HG02885 (cell line): ENCODE data around the gene PARD6G.

ENCODE experiments used
- ATAC-seq: cut with Tn5 transposase; IDR thresholded peaks from one replicate; pipeline ENCODE4 v1.9.1; 2021; ENCODE audit warnings: mild to moderate bottlenecking; ENCODE audit not compliant: unreplicated experiment, poor library complexity

Gene PARD6G

DNA sequence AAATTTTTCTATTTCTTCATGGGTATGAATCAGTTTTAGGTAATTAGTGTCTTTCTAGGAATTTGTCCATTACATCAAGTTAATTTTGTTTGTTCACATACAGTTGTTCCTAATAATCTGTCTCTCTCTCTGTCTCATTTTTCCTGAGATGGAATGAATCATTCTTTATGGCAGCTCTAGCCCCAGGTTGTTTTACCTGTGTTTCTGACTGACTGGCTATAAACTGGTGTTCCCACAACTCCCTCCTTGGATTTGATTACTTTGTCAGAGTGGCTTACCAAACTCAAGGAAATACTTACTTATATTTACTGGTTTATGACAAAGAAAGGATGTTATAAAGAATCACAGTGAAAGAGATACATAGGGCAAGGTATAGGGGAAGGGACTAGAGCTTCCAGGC lies 123.2 kb downstream of the PARD6G start:
- no peak for ATAC-seq

DNA sequence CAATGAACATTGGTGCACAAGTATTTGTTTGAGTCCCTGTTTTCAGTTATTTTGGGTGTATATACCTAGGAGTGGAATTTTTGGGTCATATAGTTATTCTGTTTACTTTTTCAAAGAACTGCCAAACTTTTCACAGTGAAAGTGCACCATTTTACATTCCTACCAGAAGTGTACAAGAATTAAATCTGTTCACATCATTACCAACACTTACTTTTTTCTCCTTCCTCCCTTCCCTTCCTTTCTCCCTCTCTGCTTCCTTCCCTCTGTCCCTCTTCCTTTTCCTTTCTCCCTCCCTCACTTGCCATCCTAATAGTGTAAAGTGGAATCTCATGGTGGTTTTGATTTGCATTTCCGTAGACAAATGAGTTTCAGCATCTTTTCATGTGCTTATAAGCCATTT lies 126.4 kb downstream of the PARD6G start:
- ATAC-seq: no peak

DNA sequence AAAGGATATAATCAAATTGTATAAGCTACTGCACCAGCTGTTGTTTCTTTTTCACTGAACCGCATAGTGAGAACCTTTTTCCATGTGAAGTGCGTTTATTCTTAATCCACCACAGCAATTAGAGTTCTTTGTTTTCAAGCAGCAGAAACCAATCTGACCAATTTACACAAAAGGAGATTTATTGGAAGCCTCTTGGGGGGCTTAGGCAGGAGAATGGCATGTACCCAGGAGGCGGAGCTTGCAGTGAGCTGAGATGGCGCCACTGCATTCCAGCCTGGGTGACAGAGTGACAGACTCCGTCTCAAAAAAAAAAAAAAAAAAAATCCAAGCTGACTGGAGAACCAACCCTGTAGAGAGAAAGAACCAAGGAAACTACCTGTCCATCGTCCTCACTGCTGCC lies 128.2 kb downstream of the PARD6G start:
- ATAC-seq: no peak

DNA sequence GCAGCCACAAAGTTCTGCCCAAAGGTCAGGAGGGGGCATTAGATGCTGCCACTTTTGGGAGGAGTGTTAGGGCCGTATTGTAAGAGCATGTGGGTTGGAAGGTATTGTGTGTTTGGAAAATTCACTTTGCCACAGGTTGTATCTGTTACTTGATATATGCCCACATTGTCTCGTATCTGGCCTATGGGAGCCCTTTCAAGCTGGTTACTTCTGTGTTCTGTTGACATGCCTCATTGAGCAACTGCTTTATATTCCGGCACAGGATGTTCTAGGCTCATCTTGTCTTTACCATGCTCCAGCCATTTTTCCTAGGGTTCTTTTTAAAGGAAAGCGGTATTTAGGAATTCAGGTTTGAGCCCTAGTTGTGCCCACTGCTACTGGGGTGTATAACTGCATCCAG lies 132.3 kb downstream of the PARD6G start:
- no peak for ATAC-seq

DNA sequence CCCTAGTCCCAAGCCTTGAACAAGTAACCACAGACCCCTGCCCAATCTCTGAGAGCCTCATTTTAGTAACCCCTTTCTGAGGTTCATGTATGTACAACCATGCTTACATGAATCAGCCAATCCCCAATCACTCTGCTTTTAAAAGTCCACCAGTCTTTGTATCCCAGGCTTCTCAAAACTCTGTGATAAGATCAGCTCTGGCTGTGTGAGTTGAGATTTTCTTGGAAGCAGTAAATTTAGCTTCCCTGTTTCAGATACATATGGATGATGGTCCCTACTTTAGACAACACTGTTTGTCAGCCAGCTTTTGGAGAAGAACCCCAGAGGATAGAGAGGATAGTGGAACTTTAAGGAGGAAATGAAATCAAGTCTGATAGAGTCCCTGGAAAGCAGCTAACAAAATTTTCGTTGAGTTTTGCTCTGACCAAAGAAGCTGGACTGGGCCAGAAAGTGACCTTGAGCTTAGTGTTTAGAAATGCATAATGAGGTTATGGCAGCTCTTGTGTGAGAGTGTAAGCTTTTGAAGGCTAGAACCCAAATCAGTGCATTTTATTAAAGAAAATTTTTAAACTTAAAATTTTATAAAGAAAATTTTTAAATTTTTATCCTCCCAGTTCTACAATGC lies 134.6 kb downstream of the PARD6G start:
- no peak for ATAC-seq

DNA sequence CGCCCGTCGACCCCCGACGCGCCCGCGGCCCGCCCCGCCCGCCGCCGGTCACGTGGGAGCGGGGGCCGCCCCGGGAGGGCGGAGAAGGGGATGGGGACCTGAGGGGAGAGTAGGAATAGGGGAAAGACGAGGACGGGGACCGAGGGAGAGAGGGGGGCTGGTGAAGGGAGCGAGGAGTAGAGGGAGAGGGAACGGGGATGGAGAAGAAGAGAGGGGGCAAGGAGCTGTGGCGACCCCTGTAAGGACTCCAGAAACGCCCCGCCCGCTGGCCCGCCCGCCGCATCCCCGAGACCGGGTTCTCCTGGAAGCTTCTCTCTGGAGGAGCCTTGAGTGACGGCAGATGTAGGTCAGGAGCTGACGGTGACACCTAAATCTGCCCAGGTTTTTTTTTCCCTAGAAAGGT lies 137.6 kb downstream of the PARD6G start:
- peak; percentile 37 for ATAC-seq

DNA sequence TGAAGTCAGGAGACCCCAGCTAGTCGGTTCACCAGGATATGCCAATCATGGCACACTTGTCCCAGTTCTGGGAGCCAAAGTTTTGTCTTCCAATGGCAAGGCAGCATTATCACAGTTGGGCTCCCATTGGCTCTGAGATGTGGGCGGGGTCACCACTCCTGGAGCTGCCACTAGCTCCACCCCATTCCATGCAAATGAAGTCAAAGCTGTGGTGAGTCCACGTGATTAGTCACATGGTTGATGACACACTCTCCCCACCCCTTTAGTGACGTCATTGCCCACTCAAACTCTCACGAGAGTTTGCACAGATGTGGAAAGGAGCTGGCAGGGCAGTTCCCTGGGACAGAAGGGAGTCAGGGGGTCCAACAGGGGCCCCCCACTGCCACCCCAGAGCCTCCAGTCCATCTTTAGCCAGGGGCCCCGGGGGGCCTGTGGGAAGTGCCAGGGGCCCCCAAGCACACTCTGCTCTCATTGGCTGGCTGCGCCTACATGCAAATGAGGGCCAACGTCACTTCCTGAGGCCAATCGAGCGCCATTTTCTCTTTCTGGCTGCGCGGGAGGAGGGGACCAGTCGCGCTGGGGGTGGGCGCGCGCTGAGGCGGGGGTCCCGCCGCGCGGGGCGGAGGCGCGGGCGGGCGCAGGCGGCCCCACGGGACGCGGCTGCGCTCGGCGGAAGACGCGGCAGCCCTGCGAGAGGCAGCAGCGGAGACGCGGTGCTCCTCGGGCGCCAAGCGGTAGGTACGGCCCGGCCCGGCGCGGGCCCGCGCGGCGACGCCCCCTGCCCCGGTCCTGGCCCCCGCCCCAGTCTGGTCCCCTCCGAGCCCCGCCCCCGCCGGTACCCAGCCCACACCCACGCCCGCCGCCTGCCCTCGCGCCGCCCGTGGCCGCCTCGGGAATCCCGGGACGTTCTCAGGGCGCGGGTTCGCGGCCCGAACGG lies 138.3 kb downstream of the PARD6G start, which contains the start of gene ADNP2:
TSS of gene ADNP2 (plus strand) at position 524 of the 937 bp plus-strand sequence. CDS start 8,281 bp downstream, outside the sequence.
- ATAC-seq: peak; percentile 63

DNA sequence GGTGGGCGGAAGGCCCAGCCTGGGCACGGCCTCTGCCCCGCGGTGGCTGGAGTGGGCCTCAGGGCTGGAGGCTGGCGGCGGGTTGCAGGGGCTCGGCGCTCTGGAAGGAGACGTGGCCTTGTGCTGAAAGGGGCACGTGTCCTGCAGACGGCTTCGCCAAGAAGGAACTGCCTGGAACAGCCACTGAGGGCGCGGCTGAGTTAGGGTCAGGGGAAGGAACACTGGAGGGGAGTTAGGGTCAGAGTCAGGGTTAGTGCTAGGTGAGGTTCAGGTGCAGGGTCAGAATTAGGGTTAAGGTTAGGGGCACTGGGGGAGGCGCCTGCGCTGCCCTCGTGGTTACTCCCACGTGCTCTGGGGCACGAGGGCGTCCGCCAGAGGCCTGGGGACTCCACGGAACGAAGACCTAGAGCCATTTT lies 139.2 kb downstream of the PARD6G start:
- ATAC-seq: no peak

DNA sequence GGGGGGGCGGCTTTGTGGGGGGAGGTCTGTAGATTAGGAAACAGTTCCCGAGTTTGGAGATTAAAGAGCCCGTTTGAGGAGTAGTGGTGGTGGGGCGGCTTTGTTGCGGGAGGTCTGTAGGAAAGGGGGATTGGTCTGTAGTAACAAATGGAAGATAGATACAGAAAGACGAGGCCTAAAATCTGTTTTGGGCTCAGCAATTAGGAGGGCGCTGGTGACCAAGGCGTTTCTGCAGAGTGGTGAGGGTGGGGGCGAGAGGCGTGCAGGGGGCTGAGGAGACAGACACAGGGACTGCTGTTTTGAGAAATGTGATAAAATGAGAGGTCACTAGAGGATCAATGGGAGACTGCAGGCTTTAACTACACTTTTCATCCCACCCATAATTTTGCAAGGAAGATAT lies 139.9 kb downstream of the PARD6G start:
- ATAC-seq: no peak
